Endothelial cell of umbilical vein (primary cell): ENCODE measurements around the gene ZNF831.

Experiments
- EZH2 ChIP-seq: IDR thresholded peaks from 2 replicates; pipeline ENCODE4 v1.6.1; 2012; ENCODE audit warnings: borderline replicate concordance, low read depth, mild to moderate bottlenecking, moderate library complexity, low read length, inconsistent platforms; ENCODE audit not compliant: severe bottlenecking
- FOS ChIP-seq: IDR thresholded peaks from 2 replicates; pipeline ENCODE4 v1.6.1; 2011; ENCODE audit warnings: mild to moderate bottlenecking, low read length, moderate library complexity, borderline replicate concordance; ENCODE audit not compliant: insufficient read depth
- GATA2 ChIP-seq: IDR thresholded peaks from 2 replicates; pipeline ENCODE4 v1.7.0; 2011; ENCODE audit warnings: low read depth, mild to moderate bottlenecking, moderate library complexity, mixed read lengths, low read length; ENCODE audit not compliant: insufficient read length, insufficient read depth
- JUN ChIP-seq: IDR thresholded peaks from 2 replicates; pipeline ENCODE4 v1.6.1; 2011; ENCODE audit warnings: borderline replicate concordance, low read depth; ENCODE audit not compliant: insufficient read length, insufficient read depth
- MYC ChIP-seq: IDR thresholded peaks from one replicate; pipeline ENCODE4 v1.6.1; 2011; ENCODE audit warnings: mild to moderate bottlenecking, low read depth, low read length
- POLR2A ChIP-seq: IDR thresholded peaks from 2 replicates; pipeline ENCODE4 v1.6.1; 2012; ENCODE audit warnings: low read depth, mild to moderate bottlenecking, control low read depth, low read length
- POLR2AphosphoS5 ChIP-seq: IDR thresholded peaks from 2 replicates; pipeline ENCODE4 v1.6.1; 2012; ENCODE audit warnings: low read depth, mild to moderate bottlenecking, control low read depth, low read length, moderate library complexity; ENCODE audit not compliant: insufficient read depth
- TF ChIP-seq, protein P1 (sequence below), 2 donors: IDR thresholded peaks; 1 replicate in 1 of 2; 2 replicates in 1 of 2; pipeline ENCODE4 v1.5.1; 2011; ENCODE audit warnings: low read length in 2 of 2, mild to moderate bottlenecking in 2 of 2, moderate library complexity in 2 of 2, control low read depth in 1 of 2, inconsistent platforms in 1 of 2, low read depth in 1 of 2; ENCODE audit not compliant: insufficient read depth in 1 of 2; ENCODE audit errors: extremely low read depth in 1 of 2
- TF ChIP-seq, protein P2 (sequence below): IDR thresholded peaks from 2 replicates; pipeline ENCODE4 v1.6.1; 2011; ENCODE audit not compliant: insufficient read depth, insufficient read length

GRCh38 chr20:59176812-59177211 is 13.2 kb downstream of the ZNF831 start:
- no peak for TF ChIP-seq POLR2A
- TF ChIP-seq, protein P1, sequence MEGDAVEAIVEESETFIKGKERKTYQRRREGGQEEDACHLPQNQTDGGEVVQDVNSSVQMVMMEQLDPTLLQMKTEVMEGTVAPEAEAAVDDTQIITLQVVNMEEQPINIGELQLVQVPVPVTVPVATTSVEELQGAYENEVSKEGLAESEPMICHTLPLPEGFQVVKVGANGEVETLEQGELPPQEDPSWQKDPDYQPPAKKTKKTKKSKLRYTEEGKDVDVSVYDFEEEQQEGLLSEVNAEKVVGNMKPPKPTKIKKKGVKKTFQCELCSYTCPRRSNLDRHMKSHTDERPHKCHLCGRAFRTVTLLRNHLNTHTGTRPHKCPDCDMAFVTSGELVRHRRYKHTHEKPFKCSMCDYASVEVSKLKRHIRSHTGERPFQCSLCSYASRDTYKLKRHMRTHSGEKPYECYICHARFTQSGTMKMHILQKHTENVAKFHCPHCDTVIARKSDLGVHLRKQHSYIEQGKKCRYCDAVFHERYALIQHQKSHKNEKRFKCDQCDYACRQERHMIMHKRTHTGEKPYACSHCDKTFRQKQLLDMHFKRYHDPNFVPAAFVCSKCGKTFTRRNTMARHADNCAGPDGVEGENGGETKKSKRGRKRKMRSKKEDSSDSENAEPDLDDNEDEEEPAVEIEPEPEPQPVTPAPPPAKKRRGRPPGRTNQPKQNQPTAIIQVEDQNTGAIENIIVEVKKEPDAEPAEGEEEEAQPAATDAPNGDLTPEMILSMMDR (IDR thresholded peaks at IDR 0.05; ENCODE audit: extremely low read depth in 1 of 2, insufficient read depth in 1 of 2, low read depth in 1 of 2, low read length in 2 of 2): no peak
- no peak for TF ChIP-seq POLR2AphosphoS5
- no peak for TF ChIP-seq EZH2
- no peak for TF ChIP-seq JUN
- TF ChIP-seq, protein P2, sequence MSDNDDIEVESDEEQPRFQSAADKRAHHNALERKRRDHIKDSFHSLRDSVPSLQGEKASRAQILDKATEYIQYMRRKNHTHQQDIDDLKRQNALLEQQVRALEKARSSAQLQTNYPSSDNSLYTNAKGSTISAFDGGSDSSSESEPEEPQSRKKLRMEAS: no peak
- TF ChIP-seq MYC: no peak
- TF ChIP-seq FOS: no peak
- TF ChIP-seq GATA2: no peak
